ENCODE data around the gene KRT83. TPM values are rescaled to one million over a fixed set of nuclear protein-coding genes. Genes with fewer than 3 reads are reported as not detected.

Gene KRT83
- total and polyA plus RNA-seq, 5 donors: not detected

DNA sequence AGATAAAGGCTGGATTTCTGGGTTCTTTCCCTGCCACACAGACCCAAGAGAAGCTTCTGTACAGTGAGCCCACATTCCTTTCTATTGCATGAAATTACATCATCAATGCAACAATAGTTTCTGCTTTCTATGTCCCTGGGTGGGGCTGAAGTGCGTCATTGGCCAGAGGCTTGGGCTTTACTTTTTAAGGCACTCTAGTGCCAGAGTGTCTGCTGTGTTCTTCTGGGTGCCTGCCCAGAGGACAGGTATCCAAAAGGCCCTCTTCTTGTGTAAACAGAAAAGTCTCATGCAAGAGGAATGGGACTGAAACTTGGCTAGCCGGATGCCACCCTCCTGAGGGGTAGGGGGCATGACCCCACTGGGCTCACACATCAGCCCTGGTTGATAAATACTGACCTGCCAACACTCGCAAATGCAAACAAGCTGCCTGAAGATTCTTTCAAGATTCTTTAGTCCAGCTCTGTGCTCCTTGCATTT is 40.8 kb downstream of the KRT83 start:
- Histone ChIP-seq H3K9me3 (ENCODE audit: control insufficient read depth, low read length) (no peaks in the 10 kb centered on the region), H3K27ac (ENCODE audit: low read length) (peak overlapping the region; percentile 19), H3K4me1 (ENCODE audit: control insufficient read depth, insufficient read depth, low read length) (no peaks in the 10 kb centered on the region), H3K4me3 (ENCODE audit: low read length) (no peak overlapping the region), H3K27me3 (ENCODE audit: control insufficient read depth, insufficient read depth) (no peaks in the 10 kb centered on the region)
- peak in 2 of 3 donors; percentile 56 to 73 for DNase-seq
- WGBS: 62% methylated on average over 3 of the region's 3 CpGs
- intact Hi-C loops (cut with DNase I): no loop called here
- peak; percentile 57 to 70 for ATAC-seq

DNA sequence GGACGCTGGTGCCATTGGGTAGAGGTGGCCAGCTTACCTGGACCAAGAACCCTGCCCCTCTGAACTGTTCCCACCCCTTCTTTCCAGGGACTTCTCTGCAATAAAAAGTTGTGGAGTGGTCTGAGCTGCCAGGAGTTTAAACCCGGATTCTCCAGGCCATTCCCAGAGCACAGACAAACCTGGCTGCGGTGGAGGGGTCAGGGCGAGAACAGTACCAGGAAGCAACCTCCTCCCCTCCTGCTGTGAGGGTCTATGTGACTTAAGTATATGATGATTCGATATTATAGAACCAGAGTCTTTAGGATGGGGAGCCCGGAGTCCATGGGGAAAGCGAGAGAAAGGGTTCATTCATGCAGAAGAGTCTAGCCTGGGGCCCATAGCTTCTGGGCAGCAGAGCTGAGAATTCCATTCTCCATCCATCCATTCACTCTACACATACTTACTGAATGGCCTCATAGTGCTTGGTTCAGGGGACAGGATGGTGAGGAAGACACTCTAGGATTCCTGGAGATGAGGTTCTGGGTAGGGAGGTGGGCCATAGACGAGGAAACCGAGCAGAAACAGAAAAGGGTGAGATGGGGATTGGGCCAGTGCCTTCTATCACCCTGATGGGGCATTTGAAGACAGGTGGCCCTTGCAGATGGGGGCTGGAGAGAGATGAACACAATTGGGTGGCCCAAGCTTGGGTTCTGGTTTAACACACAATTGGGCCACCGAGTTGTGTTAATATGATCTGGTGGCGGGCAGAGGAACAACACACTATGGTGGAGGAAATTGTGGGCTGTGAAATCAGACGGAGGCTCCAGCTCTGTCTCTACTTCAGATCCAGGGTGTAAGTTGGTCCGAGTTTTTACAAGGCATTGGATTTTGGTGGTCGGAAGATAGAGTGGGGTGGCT is 41.5 kb downstream of the KRT83 start:
- Histone ChIP-seq H3K9me3 (ENCODE audit: control insufficient read depth, low read length) (no peaks in the 10 kb centered on the region), H3K27me3 (ENCODE audit: control insufficient read depth, insufficient read depth) (no peaks in the 10 kb centered on the region), H3K4me3 (ENCODE audit: low read length) (no peak overlapping the region), H3K27ac (ENCODE audit: low read length) (no peak overlapping the region), H3K4me1 (ENCODE audit: control insufficient read depth, insufficient read depth, low read length) (no peaks in the 10 kb centered on the region)
- no peak for DNase-seq
- no peak for ATAC-seq
- WGBS: 88% methylated on average over 14 of the region's 14 CpGs
- intact Hi-C loops (cut with DNase I): loop anchor here in 2 of 4 donors (2.0 to 5.0 kb wide), 2 partner anchors 122 to 123 kb away; no protein-coding TSS in a partner anchor

DNA sequence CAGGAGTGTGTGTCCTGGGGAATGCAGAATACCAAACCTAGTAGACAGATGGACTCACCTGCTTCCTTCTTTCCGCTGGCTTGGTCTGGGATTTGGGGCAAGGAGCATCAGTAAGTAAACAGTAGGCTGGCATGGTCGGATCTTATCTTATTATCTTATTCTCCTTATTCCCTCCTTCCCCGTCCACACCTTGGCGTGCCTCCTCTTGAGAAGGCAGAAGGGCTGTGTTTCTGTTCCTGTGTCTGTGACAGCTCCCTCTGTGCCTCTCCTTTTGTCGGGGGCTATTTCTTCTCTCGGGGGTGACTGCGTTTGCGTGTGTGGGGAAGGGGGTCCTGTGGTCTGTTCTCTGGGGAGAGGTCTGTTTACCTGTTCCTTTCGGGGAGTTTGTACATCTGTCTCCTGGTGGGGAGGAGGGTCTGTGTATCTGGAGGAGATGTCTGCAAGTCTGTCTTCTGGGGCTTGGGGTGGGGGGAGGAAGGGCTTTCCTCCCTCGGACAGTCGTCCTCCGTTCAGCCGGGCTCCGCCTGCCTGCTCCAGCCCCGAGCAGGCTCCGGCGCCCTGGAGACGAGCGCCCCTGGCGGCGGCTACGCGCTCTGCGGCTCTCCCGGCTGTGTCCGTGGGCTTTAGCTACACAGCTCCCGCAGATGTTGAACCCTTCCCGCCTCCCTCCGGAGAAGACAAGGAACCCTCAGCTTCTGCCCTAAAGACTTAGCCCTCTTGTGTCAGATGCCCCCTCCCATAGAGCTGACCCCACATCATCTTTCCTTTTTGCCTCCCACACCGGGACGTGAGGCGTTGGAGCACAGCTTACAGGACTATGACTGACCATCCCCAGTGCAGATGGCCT is 42.4 kb downstream of the KRT83 start:
- 17% methylated on average over 32 of the region's 32 CpGs for WGBS
- no peaks in the 10 kb centered on the region for H3K9me3 ChIP-seq (ENCODE audit: control insufficient read depth, low read length)
- no peaks in the 10 kb centered on the region for H3K4me1 ChIP-seq (ENCODE audit: control insufficient read depth, insufficient read depth, low read length)
- intact Hi-C loops (cut with DNase I): loop anchor here in 2 of 4 donors (2.0 to 5.0 kb wide), 2 partner anchors 121 to 122 kb away; no protein-coding TSS in a partner anchor
- DNase-seq (peak; percentile 71 to 91 (median 91)), ATAC-seq (peak; percentile 91 to 92)
- H3K27me3 ChIP-seq (ENCODE audit: control insufficient read depth, insufficient read depth): no peaks in the 10 kb centered on the region
- H3K4me3 ChIP-seq (ENCODE audit: low read length): no peak overlapping the region
- H3K27ac ChIP-seq (ENCODE audit: low read length): no peak overlapping the region

DNA sequence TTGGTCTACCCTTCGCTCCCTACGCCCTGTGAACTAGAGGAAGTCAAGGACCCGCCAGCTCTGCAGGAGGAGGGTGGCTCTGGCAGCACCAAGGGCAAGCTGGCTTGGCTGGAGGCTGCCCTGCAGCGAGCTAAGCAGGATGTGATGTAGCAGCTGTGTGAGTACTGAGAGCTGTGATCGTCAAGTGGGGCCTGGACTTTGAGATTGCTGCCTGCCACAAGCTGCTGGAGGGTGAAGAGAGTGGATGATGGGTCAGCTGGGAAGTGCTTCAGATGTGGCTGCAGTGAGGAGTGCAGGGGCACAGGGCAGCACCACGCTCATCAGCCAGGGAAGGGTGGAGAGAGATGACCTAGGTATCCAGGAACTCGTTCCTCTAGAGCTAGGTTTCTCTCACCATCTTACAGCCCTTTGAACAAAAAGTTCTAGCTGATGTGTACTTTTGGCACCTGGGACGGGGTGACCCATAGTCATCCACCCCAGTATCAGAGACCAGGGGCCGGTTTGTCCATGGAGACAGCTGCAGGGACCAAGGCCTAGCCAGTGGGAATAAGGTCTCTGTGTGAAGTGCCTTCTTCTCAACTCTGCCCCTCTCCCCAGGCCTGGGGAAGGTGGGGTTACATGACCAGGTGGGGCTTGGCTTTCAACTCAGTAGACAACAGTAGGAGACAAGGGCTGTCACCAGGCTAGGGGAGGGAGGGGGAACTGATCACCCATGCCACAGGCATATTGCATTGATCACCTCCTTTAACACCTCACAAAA is 43.5 kb downstream of the KRT83 start:
- Histone ChIP-seq H3K4me1 (ENCODE audit: control insufficient read depth, insufficient read depth, low read length) (no peaks in the 10 kb centered on the region), H3K27me3 (ENCODE audit: control insufficient read depth, insufficient read depth) (no peaks in the 10 kb centered on the region), H3K27ac (ENCODE audit: low read length) (no peak overlapping the region), H3K9me3 (ENCODE audit: control insufficient read depth, low read length) (no peaks in the 10 kb centered on the region), H3K4me3 (ENCODE audit: low read length) (no peak overlapping the region)
- ATAC-seq (no peak), DNase-seq (no peak)
- intact Hi-C loops (cut with DNase I): loop anchor here in 2 of 4 donors (2.0 to 5.0 kb wide), 2 partner anchors 120 to 121 kb away; no protein-coding TSS in a partner anchor
- 85% methylated on average over 9 of the region's 9 CpGs for WGBS

DNA sequence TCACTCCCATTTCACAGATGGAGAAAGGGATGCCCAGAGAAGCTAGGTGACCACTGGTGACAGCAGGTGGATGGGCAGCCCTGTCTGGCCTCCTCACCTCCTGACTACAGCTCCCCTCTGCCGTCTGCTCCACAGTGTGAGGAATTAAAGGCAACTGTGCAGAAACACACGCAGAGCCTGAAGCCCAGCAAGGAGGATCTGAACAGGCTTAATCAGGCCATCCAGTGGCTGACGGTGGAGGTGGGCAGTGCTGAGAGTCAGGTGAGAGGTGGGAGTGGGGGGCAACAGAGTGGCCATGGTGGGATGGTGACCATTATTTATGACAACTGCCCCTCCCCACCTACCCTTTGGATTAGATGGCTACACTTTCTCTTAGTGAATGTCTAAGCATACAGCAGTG is 45.5 kb downstream of the KRT83 start:
- Histone ChIP-seq H3K4me1 (ENCODE audit: control insufficient read depth, insufficient read depth, low read length) (no peaks in the 10 kb centered on the region), H3K9me3 (ENCODE audit: control insufficient read depth, low read length) (no peaks in the 10 kb centered on the region), H3K27me3 (ENCODE audit: control insufficient read depth, insufficient read depth) (no peaks in the 10 kb centered on the region), H3K4me3 (ENCODE audit: low read length) (no peak overlapping the region), H3K27ac (ENCODE audit: low read length) (no peak overlapping the region)
- WGBS: 75% methylated on average over 3 of the region's 3 CpGs
- ATAC-seq (no peak), DNase-seq (no peak)
- intact Hi-C loops (cut with DNase I): loop anchor here in 1 of 4 donors (5.0 kb wide), 1 partner anchor 118 kb away; no protein-coding TSS in a partner anchor

DNA sequence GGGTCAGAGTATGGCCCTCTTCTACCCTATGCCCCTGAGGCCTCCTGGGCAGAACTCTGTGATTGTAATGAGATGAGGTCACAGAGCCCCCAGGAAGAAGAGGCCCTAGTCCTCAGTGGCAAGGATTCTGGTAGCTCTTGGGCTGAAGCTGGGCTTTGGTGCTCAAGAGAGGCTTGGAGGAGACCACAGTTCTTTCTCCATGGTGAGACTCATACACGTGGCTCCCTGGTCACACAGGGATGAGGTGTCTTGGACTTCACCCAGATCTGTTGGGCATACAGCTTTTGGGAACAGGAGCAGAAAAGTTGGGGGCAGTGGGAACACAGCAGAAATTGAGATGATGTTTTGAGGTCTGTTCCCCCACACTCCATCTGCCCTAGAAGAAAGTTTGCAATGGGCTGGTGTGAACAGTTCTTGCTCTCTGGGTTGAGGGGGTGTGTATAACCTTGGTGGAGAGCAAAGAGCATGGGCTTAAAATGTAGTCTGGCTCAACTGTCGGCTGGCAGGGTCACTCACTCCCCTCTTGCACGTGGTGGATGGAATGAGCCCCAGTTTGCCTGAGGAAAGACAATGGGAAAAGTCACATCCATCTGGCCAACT is 46.6 kb downstream of the KRT83 start, which contains the start of gene KRT86:
TSS of gene KRT86 (plus strand) at position 125 of the 600 bp plus-strand sequence. CDS start 27,272 bp downstream, outside the sequence.
- Histone ChIP-seq H3K27ac (ENCODE audit: low read length) (no peak within 1 kb of the TSS), H3K4me1 (ENCODE audit: control insufficient read depth, insufficient read depth, low read length) (no peaks in the 10 kb centered on the region), H3K9me3 (ENCODE audit: control insufficient read depth, low read length) (no peaks in the 10 kb centered on the region), H3K27me3 (ENCODE audit: control insufficient read depth, insufficient read depth) (no peaks in the 10 kb centered on the region), H3K4me3 (ENCODE audit: low read length) (no peak within 1 kb of the TSS)
- intact Hi-C loops (cut with DNase I): loop anchor here in 1 of 4 donors (5.0 kb wide), 1 partner anchor 117 kb away; no protein-coding TSS in a partner anchor
- DNase-seq (no peak), ATAC-seq (no peak)
- 64% methylated on average over 3 of the region's 3 CpGs for WGBS

DNA sequence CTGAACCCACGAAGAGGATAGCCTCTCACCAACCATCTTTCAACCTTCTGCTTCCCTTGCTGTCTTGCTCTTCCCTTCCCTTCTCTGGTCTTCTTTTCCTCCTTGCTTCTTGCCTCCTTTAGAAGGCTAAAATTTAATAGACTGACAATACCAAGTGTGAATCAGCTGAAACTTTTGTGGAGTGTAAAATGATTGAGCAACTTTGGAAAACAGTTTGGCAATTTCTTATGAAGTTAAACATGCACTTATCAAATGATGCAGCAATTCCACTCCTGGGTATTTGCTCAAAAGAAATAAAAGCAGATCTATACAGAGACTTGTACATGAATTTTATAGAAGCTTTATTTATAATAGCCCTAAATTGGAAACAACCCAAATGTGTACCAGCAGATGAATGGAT is 50.0 kb downstream of the KRT83 start:
- Histone ChIP-seq H3K9me3 (ENCODE audit: control insufficient read depth, low read length) (no peaks in the 10 kb centered on the region), H3K4me1 (ENCODE audit: control insufficient read depth, insufficient read depth, low read length) (no peaks in the 10 kb centered on the region), H3K27me3 (ENCODE audit: control insufficient read depth, insufficient read depth) (no peaks in the 10 kb centered on the region), H3K4me3 (ENCODE audit: low read length) (no peak overlapping the region), H3K27ac (ENCODE audit: low read length) (no peak overlapping the region)
- intact Hi-C loops (cut with DNase I): no loop called here
- no peak for ATAC-seq
- WGBS: 76% methylated on average over 1 of the region's 1 CpG
- DNase-seq: no peak

DNA sequence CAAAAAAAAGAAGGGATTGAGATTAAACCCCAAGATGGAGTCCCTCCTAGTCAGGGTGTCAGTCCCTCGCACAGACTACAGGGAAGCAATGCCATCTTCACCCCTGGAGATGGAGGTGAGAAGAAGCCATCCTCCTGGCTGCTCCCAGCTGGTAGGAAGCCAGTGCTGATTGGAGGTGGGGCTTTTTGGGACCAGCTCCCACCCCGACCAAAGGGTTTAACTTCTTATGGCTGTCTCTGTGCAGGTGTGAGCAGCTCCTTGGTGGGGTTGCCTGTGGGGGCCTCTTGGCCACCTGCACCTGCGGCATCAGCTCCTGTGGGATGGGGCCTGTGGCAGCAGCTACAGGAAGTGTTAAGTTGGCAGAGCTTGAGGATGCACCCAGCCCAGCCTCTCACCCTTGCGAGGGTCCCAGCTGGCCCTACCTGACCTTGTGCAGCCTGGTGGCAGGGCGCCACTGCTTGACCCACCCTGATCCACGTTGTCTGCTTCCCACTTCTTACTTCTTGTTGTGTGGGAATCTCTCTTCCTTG is 50.6 kb downstream of the KRT83 start:
- no peaks in the 10 kb centered on the region for H3K27me3 ChIP-seq (ENCODE audit: control insufficient read depth, insufficient read depth)
- no peaks in the 10 kb centered on the region for H3K4me1 ChIP-seq (ENCODE audit: control insufficient read depth, insufficient read depth, low read length)
- ATAC-seq (no peak), DNase-seq (no peak)
- H3K27ac ChIP-seq (ENCODE audit: low read length): no peak overlapping the region
- H3K9me3 ChIP-seq (ENCODE audit: control insufficient read depth, low read length): no peaks in the 10 kb centered on the region
- no peak overlapping the region for H3K4me3 ChIP-seq (ENCODE audit: low read length)
- WGBS: 78% methylated on average over 6 of the region's 6 CpGs
- intact Hi-C loops (cut with DNase I): no loop called here

DNA sequence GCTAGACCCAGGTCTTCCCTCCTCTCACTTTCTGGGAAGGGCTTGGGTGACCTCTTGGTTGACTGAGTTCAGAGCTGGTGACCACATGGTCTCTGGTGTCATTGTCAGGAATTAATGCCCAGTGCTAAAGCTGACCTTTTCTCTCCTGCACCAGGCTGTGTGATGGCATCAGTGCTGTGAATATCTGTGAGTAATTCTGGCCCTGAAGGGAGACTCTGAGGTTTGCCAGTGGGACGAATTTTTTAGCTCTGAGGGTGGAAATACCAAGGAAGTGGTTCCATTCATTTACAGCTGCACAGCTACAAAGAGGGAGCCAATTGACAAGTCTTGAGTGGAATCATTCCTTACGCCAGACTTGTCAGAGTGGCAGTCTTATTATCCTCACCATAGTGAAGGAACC is 53.0 kb downstream of the KRT83 start:
- no peaks in the 10 kb centered on the region for H3K27me3 ChIP-seq (ENCODE audit: control insufficient read depth, insufficient read depth)
- 74% methylated on average over 2 of the region's 2 CpGs for WGBS
- H3K9me3 ChIP-seq (ENCODE audit: control insufficient read depth, low read length): no peaks in the 10 kb centered on the region
- intact Hi-C loops (cut with DNase I): no loop called here
- H3K4me3 ChIP-seq (ENCODE audit: low read length): no peak overlapping the region
- no peaks in the 10 kb centered on the region for H3K4me1 ChIP-seq (ENCODE audit: control insufficient read depth, insufficient read depth, low read length)
- H3K27ac ChIP-seq (ENCODE audit: low read length): no peak overlapping the region
- peak in 1 of 2 donors; percentile 18 for ATAC-seq
- DNase-seq: no peak

DNA sequence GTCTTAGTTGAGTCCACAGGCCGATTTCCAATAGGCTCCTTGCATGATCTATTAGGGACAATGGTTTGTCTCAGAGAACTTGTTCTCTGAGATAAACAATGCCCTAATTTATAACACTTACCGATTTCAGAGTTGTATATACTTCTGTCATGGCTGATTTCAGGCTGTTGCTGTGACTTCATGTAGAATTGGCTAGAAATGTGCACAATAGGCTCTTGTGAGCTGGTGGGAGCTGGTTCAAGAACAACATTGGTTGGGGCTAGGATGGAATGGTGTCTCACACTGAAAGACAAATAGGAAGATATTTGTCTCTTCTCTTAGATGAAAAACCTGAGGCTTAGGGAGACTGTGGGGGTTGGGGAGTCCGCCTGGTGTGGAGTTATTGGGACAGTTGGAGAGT is 53.5 kb downstream of the KRT83 start:
- Histone ChIP-seq H3K27ac (ENCODE audit: low read length) (no peak overlapping the region), H3K27me3 (ENCODE audit: control insufficient read depth, insufficient read depth) (no peaks in the 10 kb centered on the region), H3K9me3 (ENCODE audit: control insufficient read depth, low read length) (no peaks in the 10 kb centered on the region), H3K4me3 (ENCODE audit: low read length) (no peak overlapping the region), H3K4me1 (ENCODE audit: control insufficient read depth, insufficient read depth, low read length) (no peaks in the 10 kb centered on the region)
- ATAC-seq: no peak
- intact Hi-C loops (cut with DNase I): no loop called here
- DNase-seq: no peak
- 84% methylated on average over 3 of the region's 3 CpGs for WGBS

All from right cardiac atrium (tissue), 5 donors.